GM18511 (cell line): ENCODE measurements around the gene ZBTB42.

Experiments used
- ATAC-seq: cut with Tn5 transposase; IDR thresholded peaks from one replicate; pipeline ENCODE4 v1.9.1; 2021; ENCODE audit warnings: mild to moderate bottlenecking, moderate library complexity; ENCODE audit not compliant: unreplicated experiment

ZBTB42 gene

GRCh38 chr14:104794631-104794992 lies 6.3 kb upstream of the ZBTB42 start:
- ATAC-seq = peak; percentile 8

GRCh38 chr14:104794993-104795780 lies 5.7 kb upstream of the ZBTB42 start, which contains the start of gene AKT1:
TSS of gene AKT1 (minus strand) at chr14:104795748. CDS start at chr14:104792643, 3,105 bp downstream.
- ATAC-seq = peak; percentile 55

- ATAC-seq = no peak
Observed at GRCh38 chr14:104795781-104796686, 4.9 kb upstream of the ZBTB42 start.

- no peak for ATAC-seq
Observed at GRCh38 chr14:104796687-104797081, 4.2 kb upstream of the ZBTB42 start.

GRCh38 chr14:104797115-104798044 lies 3.5 kb upstream of the ZBTB42 start:
- no peak for ATAC-seq

GRCh38 chr14:104798300-104799243 lies 2.3 kb upstream of the ZBTB42 start:
- ATAC-seq = no peak

GRCh38 chr14:104799244-104800014 lies 1.5 kb upstream of the ZBTB42 start:
- ATAC-seq = no peak

- peak; percentile 61 for ATAC-seq
Observed at GRCh38 chr14:104800015-104800770, 708 bp upstream of the ZBTB42 start.

- ATAC-seq = no peak
Observed at GRCh38 chr14:104801520-104802393, 856 bp downstream of the ZBTB42 start.

- ATAC-seq = no peak
Observed at GRCh38 chr14:104802394-104803184, 1.7 kb downstream of the ZBTB42 start.

GRCh38 chr14:104803280-104803911 lies 2.5 kb downstream of the ZBTB42 start:
- no peak for ATAC-seq

- ATAC-seq = no peak
Observed at GRCh38 chr14:104803912-104804410, 3.1 kb downstream of the ZBTB42 start.

- no peak for ATAC-seq
Observed at GRCh38 chr14:104804481-104805325, 3.8 kb downstream of the ZBTB42 start.

GRCh38 chr14:104805326-104805678 lies 4.4 kb downstream of the ZBTB42 start:
- no peak for ATAC-seq
